Esophagus squamous epithelium (tissue), 5 donors: Measurements from ENCODE around the gene NCEH1. TPM values are rescaled to one million over a fixed set of nuclear protein-coding genes. Genes with fewer than 3 reads are reported as not detected.
A peak's percentile ranks its signal among the peaks of the same experiment; 100 is the strongest.

Source experiments
- DNase-seq: peaks from one replicate; lab custom pipeline; 2025; lab: John Stamatoyannopoulos, UW
- H3K27ac ChIP-seq, 4 donors: fragments of 200-600 bp; sonication (generic); one replicate each; pipeline ENCODE4 v1.5.1; 2016 to 2019; ENCODE audit warnings: mild to moderate bottlenecking in 1 of 4
- H3K27me3 ChIP-seq, 4 donors: fragments of 200-600 bp; sonication (generic); 1 replicate in 3 of 4; 2 replicates in 1 of 4; pipeline versions ENCODE4 v1.5.1 to v1.6.0; 2017 to 2021; ENCODE audit warnings: antibody characterized with exemption in 1 of 4
- H3K36me3 ChIP-seq, 3 donors: fragments of 200-600 bp; sonication (generic); one replicate each; pipeline ENCODE4 v1.5.1; 2016 to 2019
- H3K4me1 ChIP-seq, 3 donors: fragments of 200-600 bp; sonication (generic); one replicate each; pipeline ENCODE4 v1.5.1; 2017 to 2019
- H3K4me3 ChIP-seq, 4 donors: fragments of 200-600 bp; sonication (generic); 1 replicate in 3 of 4; 2 replicates in 1 of 4; pipeline ENCODE4 v1.5.1; 2016 to 2019; ENCODE audit warnings: mild to moderate bottlenecking in 2 of 4, moderate library complexity in 1 of 4
- H3K9me3 ChIP-seq, 3 donors: fragments of 200-600 bp; sonication (generic); one replicate each; pipeline ENCODE4 v1.5.1; 2016 to 2019
- CTCF ChIP-seq, 6 experiments: fragments of 450-650 bp in 4 of 6; fragments of 200-600 bp in 2 of 6; sonication (generic) in 2 of 6; IDR thresholded peaks; one replicate each; pipeline ENCODE4 v1.5.1; 2016 to 2019; ENCODE audit warnings: antibody characterized with exemption in 6 of 6, mild to moderate bottlenecking in 4 of 6, moderate library complexity in 4 of 6
- POLR2A ChIP-seq, 4 donors: fragments of 450-650 bp; IDR thresholded peaks; one replicate each; pipeline ENCODE4 v1.6.1; 2017; ENCODE audit warnings: antibody characterized with exemption in 4 of 4, mild to moderate bottlenecking in 4 of 4, moderate library complexity in 3 of 4
- WGBS, 2 donors: methylation state at CpG; one replicate each; pipeline ENCODE4 v1.1.5; 2018; 5-methylcytosine and 5-hydroxymethylcytosine counted together
- intact Hi-C: fragments of 100-400 bp; cut with DNase I; formaldehyde crosslinking; loops from one replicate; pipeline ENCODE4 v1.15.0; 2022
- total RNA-seq, 4 donors: library from RNA; depleted of rRNA; stranded (reverse); fragments of >200 nt; gene quantifications; one replicate each; pipeline ENCODE4 v1.1.0, GENCODE V29; 2016
- donor health status: DM: yes; HTN: yes; CAD: no.

Gene NCEH1
- total RNA-seq, 4 donors from 2014 or later = 2.2 to 9.1 (median 5.0) TPM

GRCh38 chr3:172622916-172623700 lies 87.8 kb downstream of the NCEH1 start:
- Histone ChIP-seq H3K27me3 (no peaks in the 10 kb centered on the region), H3K4me1 (peaks cover 8 to 69% (median 32%) of the 10 kb centered on the region in 3 donors), H3K36me3 (no peaks in the 10 kb centered on the region), H3K27ac (peak overlapping the region; percentile 19 to 85 (median 76)), H3K4me3 (peak overlapping the region in 2 of 4 donors; percentile 2 to 13), H3K9me3 (no peaks in the 10 kb centered on the region)
- intact Hi-C loops = no loop called here
- no peak for DNase-seq
- WGBS, 2 donors = 21 to 24% methylated on average over 10 of the region's 10 CpGs
- TF ChIP-seq POLR2A (IDR thresholded peaks at IDR 0.05) (no peak), CTCF (IDR thresholded peaks at IDR 0.05) (peak; percentile 37 to 72 (median 64))

- no peaks in the 10 kb centered on the region for H3K27me3 ChIP-seq
- DNase-seq = no peak
- H3K36me3 ChIP-seq = no peaks in the 10 kb centered on the region
- no peak for TF ChIP-seq CTCF (IDR thresholded peaks at IDR 0.05)
- no peak for TF ChIP-seq POLR2A (IDR thresholded peaks at IDR 0.05)
- peak overlapping the region; percentile 14 to 85 (median 76) for H3K27ac ChIP-seq
- peak overlapping the region in 2 of 4 donors; percentile 2 to 13 for H3K4me3 ChIP-seq
- 28 to 45% methylated on average over 2 of the region's 2 CpGs for WGBS, 2 donors
- H3K9me3 ChIP-seq = no peaks in the 10 kb centered on the region
- H3K4me1 ChIP-seq = peaks cover 8 to 70% (median 36%) of the 10 kb centered on the region in 3 donors
- intact Hi-C loops = no loop called here
Measured at GRCh38 chr3:172622156-172622555, 88.7 kb downstream of the NCEH1 start.

GRCh38 chr3:172617976-172618375 lies 92.9 kb downstream of the NCEH1 start:
- Histone ChIP-seq H3K9me3 (peaks cover 0 to 13% (median 4%) of the 10 kb centered on the region in 3 donors), H3K4me3 (no peak overlapping the region), H3K4me1 (peaks cover 8 to 61% (median 42%) of the 10 kb centered on the region in 3 donors), H3K27ac (peak overlapping the region in 2 of 4 donors; percentile 18 to 32), H3K36me3 (no peaks in the 10 kb centered on the region), H3K27me3 (no peaks in the 10 kb centered on the region)
- TF ChIP-seq POLR2A (IDR thresholded peaks at IDR 0.05) = no peak
- no peak for TF ChIP-seq CTCF (IDR thresholded peaks at IDR 0.05)
- DNase-seq = no peak
- intact Hi-C loops = no loop called here
- 13 to 45% methylated on average over 3 of the region's 3 CpGs for WGBS, 2 donors

- H3K36me3 ChIP-seq = no peaks in the 10 kb centered on the region
- DNase-seq = no peak
- 86 to 96% methylated on average over 4 to 6 of the region's 6 CpGs for WGBS, 2 donors
- peaks cover 4 to 53% (median 36%) of the 10 kb centered on the region in 3 donors for H3K4me1 ChIP-seq
- no peak for TF ChIP-seq POLR2A (IDR thresholded peaks at IDR 0.05)
- no peak for TF ChIP-seq CTCF (IDR thresholded peaks at IDR 0.05)
- no peak overlapping the region for H3K27ac ChIP-seq
- H3K4me3 ChIP-seq = no peak overlapping the region
- H3K9me3 ChIP-seq = peaks cover 0 to 13% (median 4%) of the 10 kb centered on the region in 3 donors
- intact Hi-C loops = no loop called here
- no peaks in the 10 kb centered on the region for H3K27me3 ChIP-seq
Measured at GRCh38 chr3:172617013-172617706, 93.7 kb downstream of the NCEH1 start.

- TF ChIP-seq CTCF (IDR thresholded peaks at IDR 0.05) = no peak
- TF ChIP-seq POLR2A (IDR thresholded peaks at IDR 0.05) = no peak
- Histone ChIP-seq H3K27me3 (no peaks in the 10 kb centered on the region), H3K4me1 (peaks cover 0 to 42% (median 33%) of the 10 kb centered on the region in 3 donors), H3K36me3 (no peaks in the 10 kb centered on the region), H3K9me3 (peaks cover 0 to 13% (median 4%) of the 10 kb centered on the region in 3 donors), H3K4me3 (no peak overlapping the region), H3K27ac (peak overlapping the region in 1 of 4 donors; percentile 17)
- intact Hi-C loops = no loop called here
- DNase-seq = no peak
- WGBS, 2 donors = 32 to 53% methylated on average over 1 of the region's 1 CpG
Measured at GRCh38 chr3:172616031-172616461, 94.8 kb downstream of the NCEH1 start.
